ENCODE measurements around the gene IGF1R.

DNA sequence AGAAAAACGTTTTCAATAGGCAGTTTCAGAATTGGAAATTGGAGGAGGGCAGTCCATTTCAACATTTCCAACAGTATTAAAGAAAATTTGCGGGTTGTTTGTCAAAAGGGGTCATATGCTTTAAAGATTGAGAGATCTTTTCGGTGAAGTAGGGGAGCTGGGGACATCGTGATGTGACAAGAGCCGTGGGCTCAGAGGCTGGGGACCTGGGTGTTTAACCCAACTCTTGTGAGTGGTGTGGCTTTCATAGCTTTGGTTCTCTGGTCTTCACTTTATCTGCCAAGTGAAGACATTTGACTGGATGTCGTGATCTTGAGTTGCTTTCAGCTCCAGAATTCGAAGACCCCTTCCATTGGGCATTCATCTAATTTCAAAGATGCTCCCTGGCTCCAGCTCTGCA is 226.0 kb downstream of the IGF1R start:
- TF ChIP-seq, protein P1, sequence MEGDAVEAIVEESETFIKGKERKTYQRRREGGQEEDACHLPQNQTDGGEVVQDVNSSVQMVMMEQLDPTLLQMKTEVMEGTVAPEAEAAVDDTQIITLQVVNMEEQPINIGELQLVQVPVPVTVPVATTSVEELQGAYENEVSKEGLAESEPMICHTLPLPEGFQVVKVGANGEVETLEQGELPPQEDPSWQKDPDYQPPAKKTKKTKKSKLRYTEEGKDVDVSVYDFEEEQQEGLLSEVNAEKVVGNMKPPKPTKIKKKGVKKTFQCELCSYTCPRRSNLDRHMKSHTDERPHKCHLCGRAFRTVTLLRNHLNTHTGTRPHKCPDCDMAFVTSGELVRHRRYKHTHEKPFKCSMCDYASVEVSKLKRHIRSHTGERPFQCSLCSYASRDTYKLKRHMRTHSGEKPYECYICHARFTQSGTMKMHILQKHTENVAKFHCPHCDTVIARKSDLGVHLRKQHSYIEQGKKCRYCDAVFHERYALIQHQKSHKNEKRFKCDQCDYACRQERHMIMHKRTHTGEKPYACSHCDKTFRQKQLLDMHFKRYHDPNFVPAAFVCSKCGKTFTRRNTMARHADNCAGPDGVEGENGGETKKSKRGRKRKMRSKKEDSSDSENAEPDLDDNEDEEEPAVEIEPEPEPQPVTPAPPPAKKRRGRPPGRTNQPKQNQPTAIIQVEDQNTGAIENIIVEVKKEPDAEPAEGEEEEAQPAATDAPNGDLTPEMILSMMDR (IDR thresholded peaks at IDR 0.05), result no peak
- TF ChIP-seq POLR2A (IDR thresholded peaks at IDR 0.05), result no peak
